Measurements from ENCODE around the gene RANBP10. TPM values are rescaled to one million over a fixed set of nuclear protein-coding genes. Genes with fewer than 3 reads are reported as not detected.

RANBP10 gene
- total and polyA plus RNA-seq, 9 of the 15 experiments (the other 6 are each of a cell fraction or from before 2014, with no cell fraction given) = 0.61 to 19.3 (median 5.9) TPM

DNA sequence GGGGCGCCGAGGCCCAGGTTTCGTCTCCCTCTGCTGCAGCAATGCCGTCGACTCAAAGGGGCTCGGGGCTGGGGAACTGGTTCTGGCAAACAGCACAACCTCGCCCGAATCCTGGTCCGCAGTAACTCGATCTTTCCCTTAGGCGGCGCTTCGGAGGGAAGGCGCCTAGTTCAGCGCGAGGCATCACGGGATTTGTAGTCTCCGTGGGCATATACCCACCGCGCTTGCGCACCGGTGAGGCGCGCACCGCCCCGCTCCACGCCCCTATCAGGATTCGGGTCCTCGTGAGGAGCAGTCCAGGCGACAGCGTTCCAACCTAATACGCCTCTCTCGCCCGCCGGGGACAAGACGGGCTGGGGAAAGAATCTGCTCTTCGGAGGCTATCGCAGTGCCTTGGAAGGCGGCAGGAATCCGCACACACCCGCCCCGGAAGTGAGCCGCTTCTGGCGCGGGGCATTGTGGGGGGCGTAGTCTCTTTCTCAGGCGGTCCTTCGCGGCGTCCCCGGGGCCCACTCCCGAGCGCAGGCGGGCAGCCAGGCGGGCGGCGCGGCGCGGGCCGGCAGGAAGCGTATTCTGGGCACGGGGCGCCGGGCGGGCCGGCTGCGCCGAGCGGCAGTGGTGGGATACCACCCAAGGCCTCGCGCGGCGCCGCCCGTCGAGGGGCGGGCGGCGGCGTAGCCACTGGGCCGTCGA is 35.6 kb upstream of the RANBP10 start, which contains the start of gene THAP11:
THAP11 (plus strand) TSS at position 505 of the 693 bp plus-strand sequence. CDS start 235 bp downstream, outside the sequence.
- FAIRE-seq (peak; percentile 94), DNase-seq (ENCODE audit: extremely low read depth in 1 of 4, low spot score in 3 of 4) (peak; percentile 80 to 98 (median 86)), ATAC-seq (peak; percentile 71)
- in situ Hi-C loops (cut with MboI) (no loop called here), intact Hi-C loops (cut with micrococcal nuclease) (no loop called here)
- CTCF ChIA-PET (ENCODE audit: low intra/inter-chr PET ratio) = interaction anchor here (0.7 kb wide), 1 partner anchor 23 kb away, joined by 3 read pairs; no protein-coding TSS in a partner anchor
- 3% methylated on average over 83 of the region's 83 CpGs for WGBS (ENCODE audit: insufficient coverage, low coverage, missing lambda C conversion rate)
- Histone ChIP-seq H3K27ac (ENCODE audit: extremely low read depth, low read depth, low read length) (peak within 1 kb of the TSS; percentile 99), H3K9me1 (ENCODE audit: control insufficient read depth, insufficient read depth, low read length) (no peaks in the 10 kb centered on the region), H2AFZ (ENCODE audit: low read depth, low read length) (peak within 1 kb of the TSS; percentile 100), H3K4me1 (replicated peaks in 1 of 2; ENCODE audit: control insufficient read depth in 2 of 2, insufficient read depth in 2 of 2, low read length in 2 of 2) (peaks cover 34 to 45% of the 10 kb centered on the region in 2 experiments), H3K79me2 (ENCODE audit: control insufficient read depth, insufficient read depth, low read length) (peaks cover 44% of the 10 kb centered on the region), H3K36me3 (ENCODE audit: control insufficient read depth, insufficient read depth, low read length) (peaks cover 14% of the 10 kb centered on the region), H3K9ac (ENCODE audit: insufficient read depth in 1 of 2, low read depth in 2 of 2, low read length in 2 of 2) (peak within 1 kb of the TSS; percentile 94 to 98), H4K20me1 (replicated peaks; ENCODE audit: control insufficient read depth, insufficient read depth, low read length) (no peaks in the 10 kb centered on the region; the same call in 1 of the 2 replicates), H3K9me3 (replicated peaks; ENCODE audit: control insufficient read depth, insufficient read depth, low read depth, low read length) (no peaks in the 10 kb centered on the region), H3K4me2 (ENCODE audit: insufficient read depth, low read length) (peak within 1 kb of the TSS; percentile 97), H3K27me3 (ENCODE audit: control insufficient read depth in 2 of 2, insufficient read depth in 2 of 2, low read length in 2 of 2) (no peaks in the 10 kb centered on the region), H3K4me3 (peak within 1 kb of the TSS; percentile 83)
- BruUV-seq (replicated peaks) = no TSS peak
- POLR2A ChIA-PET = interaction anchor here (1.0 kb wide), 1 partner anchor 92 kb away, joined by 3 read pairs; no protein-coding TSS in a partner anchor
- peak; percentile 78 for TF ChIP-seq CXXC5 (CRISPR knock-in tag; IDR thresholded peaks at IDR 0.05)
- no peak for TF ChIP-seq MCM7 (IDR thresholded peaks at IDR 0.05)
- TF ChIP-seq XRCC5 (IDR thresholded peaks at IDR 0.05; ENCODE audit: low read depth, low read length) = peak; percentile 59; the same call in 1 of the 2 replicates
- TF ChIP-seq SMAD1 (IDR thresholded peaks at IDR 0.05; ENCODE audit: low read depth, low read length, partially characterized antibody) = peak; percentile 62
- TF ChIP-seq ZNF76 (CRISPR knock-in tag; IDR thresholded peaks at IDR 0.05; ENCODE audit: borderline replicate concordance) = no peak
- TF ChIP-seq ZNF311 (CRISPR knock-in tag; IDR thresholded peaks at IDR 0.05) = no peak
- no peak for TF ChIP-seq ZNF224 (CRISPR knock-in tag; IDR thresholded peaks at IDR 0.05)
- no peak for TF ChIP-seq ZNF77 (CRISPR knock-in tag; IDR thresholded peaks at IDR 0.05)
- TF ChIP-seq ZNF197 (CRISPR knock-in tag; IDR thresholded peaks at IDR 0.05; ENCODE audit: low read depth) = no peak
- no peak for TF ChIP-seq OTX1 (CRISPR knock-in tag; IDR thresholded peaks at IDR 0.05)
- TF ChIP-seq, protein P1, sequence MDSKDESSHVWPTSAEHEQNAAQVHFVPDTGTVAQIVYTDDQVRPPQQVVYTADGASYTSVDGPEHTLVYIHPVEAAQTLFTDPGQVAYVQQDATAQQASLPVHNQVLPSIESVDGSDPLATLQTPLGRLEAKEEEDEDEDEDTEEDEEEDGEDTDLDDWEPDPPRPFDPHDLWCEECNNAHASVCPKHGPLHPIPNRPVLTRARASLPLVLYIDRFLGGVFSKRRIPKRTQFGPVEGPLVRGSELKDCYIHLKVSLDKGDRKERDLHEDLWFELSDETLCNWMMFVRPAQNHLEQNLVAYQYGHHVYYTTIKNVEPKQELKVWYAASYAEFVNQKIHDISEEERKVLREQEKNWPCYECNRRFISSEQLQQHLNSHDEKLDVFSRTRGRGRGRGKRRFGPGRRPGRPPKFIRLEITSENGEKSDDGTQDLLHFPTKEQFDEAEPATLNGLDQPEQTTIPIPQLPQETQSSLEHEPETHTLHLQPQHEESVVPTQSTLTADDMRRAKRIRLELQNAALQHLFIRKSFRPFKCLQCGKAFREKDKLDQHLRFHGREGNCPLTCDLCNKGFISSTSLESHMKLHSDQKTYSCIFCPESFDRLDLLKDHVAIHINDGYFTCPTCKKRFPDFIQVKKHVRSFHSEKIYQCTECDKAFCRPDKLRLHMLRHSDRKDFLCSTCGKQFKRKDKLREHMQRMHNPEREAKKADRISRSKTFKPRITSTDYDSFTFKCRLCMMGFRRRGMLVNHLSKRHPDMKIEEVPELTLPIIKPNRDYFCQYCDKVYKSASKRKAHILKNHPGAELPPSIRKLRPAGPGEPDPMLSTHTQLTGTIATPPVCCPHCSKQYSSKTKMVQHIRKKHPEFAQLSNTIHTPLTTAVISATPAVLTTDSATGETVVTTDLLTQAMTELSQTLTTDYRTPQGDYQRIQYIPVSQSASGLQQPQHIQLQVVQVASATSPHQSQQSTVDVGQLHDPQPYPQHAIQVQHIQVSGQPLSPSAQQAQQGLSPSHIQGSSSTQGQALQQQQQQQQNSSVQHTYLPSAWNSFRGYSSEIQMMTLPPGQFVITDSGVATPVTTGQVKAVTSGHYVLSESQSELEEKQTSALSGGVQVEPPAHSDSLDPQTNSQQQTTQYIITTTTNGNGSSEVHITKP (IDR thresholded peaks at IDR 0.05; ENCODE audit: partially characterized antibody) = no peak
- TF ChIP-seq ELF4 (CRISPR knock-in tag; IDR thresholded peaks at IDR 0.05) = no peak
- no peak for TF ChIP-seq POLR3G (IDR thresholded peaks at IDR 0.05; ENCODE audit: extremely low read depth, insufficient read length, insufficient replicate concordance)
- TF ChIP-seq, protein P2, sequence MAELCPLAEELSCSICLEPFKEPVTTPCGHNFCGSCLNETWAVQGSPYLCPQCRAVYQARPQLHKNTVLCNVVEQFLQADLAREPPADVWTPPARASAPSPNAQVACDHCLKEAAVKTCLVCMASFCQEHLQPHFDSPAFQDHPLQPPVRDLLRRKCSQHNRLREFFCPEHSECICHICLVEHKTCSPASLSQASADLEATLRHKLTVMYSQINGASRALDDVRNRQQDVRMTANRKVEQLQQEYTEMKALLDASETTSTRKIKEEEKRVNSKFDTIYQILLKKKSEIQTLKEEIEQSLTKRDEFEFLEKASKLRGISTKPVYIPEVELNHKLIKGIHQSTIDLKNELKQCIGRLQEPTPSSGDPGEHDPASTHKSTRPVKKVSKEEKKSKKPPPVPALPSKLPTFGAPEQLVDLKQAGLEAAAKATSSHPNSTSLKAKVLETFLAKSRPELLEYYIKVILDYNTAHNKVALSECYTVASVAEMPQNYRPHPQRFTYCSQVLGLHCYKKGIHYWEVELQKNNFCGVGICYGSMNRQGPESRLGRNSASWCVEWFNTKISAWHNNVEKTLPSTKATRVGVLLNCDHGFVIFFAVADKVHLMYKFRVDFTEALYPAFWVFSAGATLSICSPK (IDR thresholded peaks at IDR 0.05; ENCODE audit: borderline replicate concordance) = no peak
- TF ChIP-seq ERF (CRISPR knock-in tag; IDR thresholded peaks at IDR 0.05) = no peak
- no peak for TF ChIP-seq MCM3 (IDR thresholded peaks at IDR 0.05)
- TF ChIP-seq ZNF174 (CRISPR knock-in tag; IDR thresholded peaks at IDR 0.05) = no peak
- no peak for TF ChIP-seq SRSF3 (IDR thresholded peaks at IDR 0.05; ENCODE audit: insufficient read depth, low read length)
- TF ChIP-seq MED1 (CRISPR knock-in tag; IDR thresholded peaks at IDR 0.05; ENCODE audit: borderline replicate concordance) = no peak
